ENCODE measurements around the gene LINGO1.

The LINGO1 gene

DNA sequence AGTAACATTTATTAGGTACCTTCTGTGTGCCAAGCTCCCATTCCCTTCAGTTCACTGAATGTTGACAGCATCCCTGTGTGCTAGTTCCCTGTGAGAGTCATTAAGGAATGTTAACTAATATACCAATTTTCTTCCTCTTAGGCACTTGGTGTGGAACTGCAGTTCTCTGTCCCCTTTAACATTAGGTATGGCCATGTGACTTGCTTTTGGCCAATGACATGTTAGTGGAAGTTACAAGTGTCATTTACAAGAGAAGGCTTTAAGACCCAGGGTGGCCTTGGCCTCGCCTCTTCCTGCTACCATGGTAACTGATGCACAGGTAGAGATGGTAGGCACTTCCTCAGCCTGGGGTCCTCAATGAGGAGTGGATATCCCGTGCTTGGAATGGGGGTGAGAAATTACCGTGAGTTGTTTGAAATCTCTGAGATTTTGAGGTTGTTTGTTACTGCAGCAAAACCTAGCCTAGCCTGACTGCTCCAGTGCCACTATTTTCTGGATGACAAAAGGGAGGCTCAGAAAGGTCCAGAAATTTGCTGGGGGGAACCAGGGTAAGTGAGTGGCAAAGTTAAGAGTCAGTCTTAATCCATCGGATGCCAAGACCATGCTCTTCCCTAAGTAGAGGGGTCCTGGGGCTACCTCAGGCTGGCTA lies 21.2 kb upstream of the LINGO1 start:
- Histone ChIP-seq H3K27ac (no peak overlapping the region), H3K4me3 (ENCODE audit: low read depth, low read length) (no peak overlapping the region), H3K27me3 (replicated peaks) (peaks cover 9% of the 10 kb centered on the region), H3K36me3 (replicated peaks) (no peaks in the 10 kb centered on the region)
- DNase-seq = no peak
- in situ Hi-C loops (cut with HindIII; ENCODE audit: low pct_ligation_motif_present, low sequenced_read_pairs) = no loop called here
- TF ChIP-seq, protein P1, sequence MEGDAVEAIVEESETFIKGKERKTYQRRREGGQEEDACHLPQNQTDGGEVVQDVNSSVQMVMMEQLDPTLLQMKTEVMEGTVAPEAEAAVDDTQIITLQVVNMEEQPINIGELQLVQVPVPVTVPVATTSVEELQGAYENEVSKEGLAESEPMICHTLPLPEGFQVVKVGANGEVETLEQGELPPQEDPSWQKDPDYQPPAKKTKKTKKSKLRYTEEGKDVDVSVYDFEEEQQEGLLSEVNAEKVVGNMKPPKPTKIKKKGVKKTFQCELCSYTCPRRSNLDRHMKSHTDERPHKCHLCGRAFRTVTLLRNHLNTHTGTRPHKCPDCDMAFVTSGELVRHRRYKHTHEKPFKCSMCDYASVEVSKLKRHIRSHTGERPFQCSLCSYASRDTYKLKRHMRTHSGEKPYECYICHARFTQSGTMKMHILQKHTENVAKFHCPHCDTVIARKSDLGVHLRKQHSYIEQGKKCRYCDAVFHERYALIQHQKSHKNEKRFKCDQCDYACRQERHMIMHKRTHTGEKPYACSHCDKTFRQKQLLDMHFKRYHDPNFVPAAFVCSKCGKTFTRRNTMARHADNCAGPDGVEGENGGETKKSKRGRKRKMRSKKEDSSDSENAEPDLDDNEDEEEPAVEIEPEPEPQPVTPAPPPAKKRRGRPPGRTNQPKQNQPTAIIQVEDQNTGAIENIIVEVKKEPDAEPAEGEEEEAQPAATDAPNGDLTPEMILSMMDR (IDR thresholded peaks at IDR 0.05; ENCODE audit: low read depth, low read length, missing control alignments) = no peak

DNA sequence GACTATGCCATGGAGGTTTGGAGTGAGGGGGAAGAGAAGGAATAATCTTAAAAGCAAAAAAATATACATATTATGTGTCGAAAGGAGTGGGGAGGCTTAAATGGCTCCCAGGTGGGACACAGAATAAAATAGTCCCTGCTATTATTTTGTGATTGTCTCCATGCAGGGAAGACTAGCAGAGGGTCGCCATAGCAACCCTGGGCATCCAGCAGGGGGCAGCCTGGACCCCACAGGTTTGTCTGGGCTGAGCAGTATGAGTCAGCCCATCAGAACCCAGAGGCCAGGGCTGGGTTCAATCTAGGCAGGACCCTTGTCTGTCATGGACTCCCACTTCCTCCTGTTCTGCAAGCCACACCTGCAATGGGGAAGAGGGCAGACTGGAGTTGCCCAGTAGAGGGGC lies 17.6 kb upstream of the LINGO1 start:
- DNase-seq = peak; percentile 23
- Histone ChIP-seq H3K36me3 (replicated peaks) (no peaks in the 10 kb centered on the region), H3K27me3 (replicated peaks) (peaks cover 2% of the 10 kb centered on the region), H3K27ac (no peak overlapping the region), H3K4me3 (ENCODE audit: low read depth, low read length) (no peak overlapping the region)
- TF ChIP-seq, protein P1 (IDR thresholded peaks at IDR 0.05; ENCODE audit: low read depth, low read length, missing control alignments) = peak; percentile 63
- in situ Hi-C loops (cut with HindIII; ENCODE audit: low pct_ligation_motif_present, low sequenced_read_pairs) = no loop called here

DNA sequence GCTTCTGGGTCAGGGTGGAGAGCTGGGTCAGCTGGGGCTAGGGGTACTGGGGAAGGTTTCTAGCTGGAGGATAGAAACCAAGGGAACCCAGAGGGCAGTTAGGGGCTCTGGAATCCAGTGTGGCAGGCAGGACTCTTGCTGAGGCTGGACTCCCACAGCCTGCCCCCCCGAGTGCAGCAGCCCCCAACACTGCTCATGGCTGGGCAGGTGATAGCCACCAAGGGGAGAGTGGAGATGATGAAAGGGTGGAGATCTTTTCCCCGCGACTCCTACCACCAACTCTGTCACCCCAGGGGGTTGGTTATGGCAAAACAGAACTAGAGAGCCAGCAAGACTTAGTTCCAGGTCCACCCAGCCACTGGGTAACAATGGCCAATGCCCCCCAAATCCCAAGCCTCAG lies 16.9 kb upstream of the LINGO1 start:
- in situ Hi-C loops (cut with HindIII; ENCODE audit: low pct_ligation_motif_present, low sequenced_read_pairs) = no loop called here
- Histone ChIP-seq H3K27ac (no peak overlapping the region), H3K27me3 (replicated peaks) (peaks cover 2% of the 10 kb centered on the region), H3K36me3 (replicated peaks) (no peaks in the 10 kb centered on the region), H3K4me3 (ENCODE audit: low read depth, low read length) (no peak overlapping the region)
- TF ChIP-seq, protein P1 (IDR thresholded peaks at IDR 0.05; ENCODE audit: low read depth, low read length, missing control alignments) = no peak
- no peak for DNase-seq

DNA sequence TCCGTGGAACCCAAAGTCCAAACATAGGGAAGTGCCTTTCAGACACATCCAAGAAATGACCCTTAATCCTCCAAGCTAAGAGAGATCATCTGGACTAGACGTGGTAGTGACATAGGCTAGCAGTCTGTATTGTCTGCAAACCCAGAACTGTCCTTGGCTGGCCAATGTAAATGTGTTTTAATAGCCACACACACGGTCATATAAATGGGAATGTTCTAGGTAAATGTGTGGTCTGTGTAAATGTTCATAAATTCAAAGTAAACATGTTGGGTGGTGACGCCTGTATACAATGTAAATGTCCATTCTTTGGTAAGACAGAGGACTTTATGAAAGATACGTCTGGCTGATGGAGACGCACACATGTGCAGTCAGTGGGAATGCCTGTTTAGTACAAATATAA lies 16.3 kb upstream of the LINGO1 start:
- DNase-seq = no peak
- Histone ChIP-seq H3K36me3 (replicated peaks) (no peaks in the 10 kb centered on the region), H3K27ac (no peak overlapping the region), H3K4me3 (ENCODE audit: low read depth, low read length) (no peak overlapping the region), H3K27me3 (replicated peaks) (peaks cover 2% of the 10 kb centered on the region)
- TF ChIP-seq, protein P1 (IDR thresholded peaks at IDR 0.05; ENCODE audit: low read depth, low read length, missing control alignments) = no peak
- in situ Hi-C loops (cut with HindIII; ENCODE audit: low pct_ligation_motif_present, low sequenced_read_pairs) = no loop called here

DNA sequence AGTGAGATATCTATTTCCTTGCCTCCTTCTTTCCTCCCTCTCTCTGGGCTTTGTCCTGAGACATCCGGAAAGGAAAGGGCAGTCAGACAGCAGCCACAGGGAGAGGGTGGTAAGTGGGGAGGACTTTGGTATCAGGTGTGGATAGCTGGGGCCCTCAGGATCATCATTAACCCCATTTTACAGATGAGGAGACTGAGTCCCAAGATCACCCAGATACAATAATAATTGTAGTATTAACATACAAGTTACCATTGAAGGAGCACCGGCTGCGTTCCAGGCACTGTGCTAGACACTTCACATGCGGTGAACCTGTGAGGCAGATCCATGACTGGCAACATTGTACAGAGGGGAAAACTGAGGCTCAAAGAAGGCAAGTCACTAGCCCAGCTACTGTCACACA lies 15.2 kb upstream of the LINGO1 start:
- DNase-seq = no peak
- Histone ChIP-seq H3K27ac (no peak overlapping the region), H3K27me3 (replicated peaks) (peaks cover 2% of the 10 kb centered on the region), H3K36me3 (replicated peaks) (no peaks in the 10 kb centered on the region), H3K4me3 (ENCODE audit: low read depth, low read length) (no peak overlapping the region)
- TF ChIP-seq, protein P1 (IDR thresholded peaks at IDR 0.05; ENCODE audit: low read depth, low read length, missing control alignments) = no peak
- in situ Hi-C loops (cut with HindIII; ENCODE audit: low pct_ligation_motif_present, low sequenced_read_pairs) = no loop called here

DNA sequence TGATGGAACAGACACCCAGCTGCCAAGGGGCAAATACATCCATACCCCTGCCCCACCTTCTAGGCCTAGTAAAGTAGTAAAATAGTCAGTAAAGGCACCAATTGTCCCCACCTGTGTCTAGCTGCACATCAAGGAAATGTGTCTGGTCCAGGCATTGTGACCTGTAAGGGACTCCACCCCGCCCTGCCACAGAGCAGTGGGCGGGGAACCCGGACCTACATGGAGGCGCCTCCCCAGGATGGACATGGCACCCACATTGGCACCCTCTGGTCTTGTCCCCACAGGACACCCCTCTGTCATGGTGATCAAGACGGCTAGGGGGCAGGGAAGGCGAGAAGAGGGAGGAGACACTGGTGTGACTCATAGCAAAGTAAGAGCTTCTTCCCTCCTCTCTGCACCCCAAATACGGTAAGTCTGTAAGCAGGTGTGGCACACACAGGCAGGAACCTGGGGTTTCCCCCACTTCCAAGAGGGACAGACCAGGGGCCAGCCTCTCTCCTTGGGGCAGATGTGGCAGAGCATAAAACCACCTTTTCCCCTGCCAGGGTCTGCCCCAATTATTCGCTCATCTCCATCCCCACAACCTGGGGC lies 13.5 kb upstream of the LINGO1 start:
- TF ChIP-seq, protein P1 (IDR thresholded peaks at IDR 0.05; ENCODE audit: low read depth, low read length, missing control alignments) = no peak
- in situ Hi-C loops (cut with HindIII; ENCODE audit: low pct_ligation_motif_present, low sequenced_read_pairs) = no loop called here
- Histone ChIP-seq H3K4me3 (ENCODE audit: low read depth, low read length) (no peak overlapping the region), H3K36me3 (replicated peaks) (no peaks in the 10 kb centered on the region), H3K27ac (no peak overlapping the region), H3K27me3 (replicated peaks) (peaks cover 2% of the 10 kb centered on the region)
- no peak for DNase-seq

All from brain microvascular endothelial cell (primary cell).